ENCODE results near the gene WFDC2. TPM values are rescaled to one million over a fixed set of nuclear protein-coding genes. Genes with fewer than 3 reads are reported as not detected.

The WFDC2 gene
- polyA plus RNA-seq, 2 of the 4 experiments (the other 2 are of a cell fraction): not detected

- no peak overlapping the region for H3K4me3 ChIP-seq
- no peak for TF ChIP-seq HDAC2 (IDR thresholded peaks at IDR 0.05)
- TF ChIP-seq KDM5A (IDR thresholded peaks at IDR 0.05): no peak
- TF ChIP-seq NPAS2 (CRISPR knock-in tag; IDR thresholded peaks at IDR 0.05; ENCODE audit: borderline replicate concordance): no peak
- TF ChIP-seq KDM1A (IDR thresholded peaks at IDR 0.05; ENCODE audit: low read depth): no peak
- no peak for TF ChIP-seq CHD4 (IDR thresholded peaks at IDR 0.05; ENCODE audit: borderline replicate concordance)
- no peak for TF ChIP-seq RCOR1 (IDR thresholded peaks at IDR 0.05; ENCODE audit: low read depth, low read length)
- no peak for TF ChIP-seq FOSB (CRISPR knock-in tag; IDR thresholded peaks at IDR 0.05)
- TF ChIP-seq BHLHE40 (IDR thresholded peaks at IDR 0.05; ENCODE audit: low read depth, low read length): no peak
- ChIA-PET CTCF (interaction anchor here (1.2 to 4.0 kb wide), 4 partner anchors 8 to 327 kb away, joined by 5 to 29 read pairs (median 9); no protein-coding TSS in a partner anchor), POLR2A (no interaction called here)
- no peak overlapping the region for H3K4me2 ChIP-seq
- no peak for FAIRE-seq
- no peaks in the 10 kb centered on the region for H3K4me1 ChIP-seq
- no peak overlapping the region for H3K27ac ChIP-seq
- H3K9me3 ChIP-seq: no peaks in the 10 kb centered on the region
- ATAC-seq: no peak
- no peak for DNase-seq (ENCODE audit: low read depth in 1 of 2, low spot score in 1 of 2)
Observed at GRCh38 chr20:45444050-45444449, 25.5 kb upstream of the WFDC2 start.

GRCh38 chr20:45445805-45446562 is 23.6 kb upstream of the WFDC2 start:
- H3K4me1 ChIP-seq: no peaks in the 10 kb centered on the region
- FAIRE-seq (no peak), DNase-seq (ENCODE audit: low read depth in 1 of 2, low spot score in 1 of 2) (peak; percentile 59 to 82), ATAC-seq (peak; percentile 88 to 95)
- H3K4me3 ChIP-seq: no peak overlapping the region
- H3K4me2 ChIP-seq: no peak overlapping the region
- TF ChIP-seq ATOH8 (CRISPR knock-in tag; IDR thresholded peaks at IDR 0.05; ENCODE audit: low read depth): no peak
- no peak for TF ChIP-seq EHMT2 (IDR thresholded peaks at IDR 0.05; ENCODE audit: low read depth)
- TF ChIP-seq CTCF (IDR thresholded peaks at IDR 0.05): peak; percentile 43
- no peaks in the 10 kb centered on the region for H3K9me3 ChIP-seq
- H3K27ac ChIP-seq: no peak overlapping the region
- 27% methylated on average over 7 of the region's 7 CpGs for WGBS (ENCODE audit: missing lambda C conversion rate)
- POLR2A ChIA-PET: no interaction called here
- CTCF ChIA-PET: interaction anchor here (0.8 to 11.9 kb wide), 13 partner anchors 8 to 329 kb away, joined by 3 to 111 read pairs (median 5); partner anchors contain the start of gene SYS1

GRCh38 chr20:45448270-45448669 is 21.3 kb upstream of the WFDC2 start:
- Histone ChIP-seq H3K9me3 (no peaks in the 10 kb centered on the region), H3K4me1 (no peaks in the 10 kb centered on the region), H3K4me3 (no peak overlapping the region), H3K27ac (no peak overlapping the region), H3K4me2 (no peak overlapping the region)
- ATAC-seq (no peak), FAIRE-seq (no peak), DNase-seq (ENCODE audit: low read depth in 1 of 2, low spot score in 1 of 2) (no peak)
- CTCF ChIA-PET: interaction anchor here (1.0 to 11.9 kb wide), 6 partner anchors 10 to 323 kb away, joined by 4 to 111 read pairs (median 30); partner anchors contain the start of gene SYS1
- TF ChIP-seq ESRRA (IDR thresholded peaks at IDR 0.05; ENCODE audit: borderline replicate concordance, low read length) (no peak), JUN (IDR thresholded peaks at IDR 0.05) (no peak), CHD4 (IDR thresholded peaks at IDR 0.05; ENCODE audit: borderline replicate concordance) (no peak), MAZ (IDR thresholded peaks at IDR 0.05; ENCODE audit: borderline replicate concordance, low read depth, low read length) (no peak), CTCF (IDR thresholded peaks at IDR 0.05) (no peak), NR3C1 (IDR thresholded peaks at IDR 0.05) (no peak), ZC3H11A (IDR thresholded peaks at IDR 0.05) (no peak), EHF (CRISPR knock-in tag; IDR thresholded peaks at IDR 0.05) (no peak), SMC3 (IDR thresholded peaks at IDR 0.05) (no peak), MAFK (IDR thresholded peaks at IDR 0.05; ENCODE audit: partially characterized antibody) (no peak), CBX8 (IDR thresholded peaks at IDR 0.05) (no peak), HDAC2 (IDR thresholded peaks at IDR 0.05) (no peak), BCL3 (IDR thresholded peaks at IDR 0.05) (no peak), ATOH8 (CRISPR knock-in tag; IDR thresholded peaks at IDR 0.05; ENCODE audit: low read depth) (no peak), PHF8 (IDR thresholded peaks at IDR 0.05; ENCODE audit: borderline replicate concordance, low read depth) (no peak), CHD2 (IDR thresholded peaks at IDR 0.05; ENCODE audit: low read length, partially characterized antibody) (no peak), EP300 (IDR thresholded peaks at IDR 0.05) (no peak), EHMT2 (IDR thresholded peaks at IDR 0.05; ENCODE audit: low read depth) (no peak), HOXB13 (CRISPR knock-in tag; IDR thresholded peaks at IDR 0.05; ENCODE audit: low read depth) (no peak)
- WGBS (ENCODE audit: missing lambda C conversion rate): 17% methylated on average over 6 of the region's 6 CpGs
- POLR2A ChIA-PET: no interaction called here

All from A549 (cell line).